Esophagus squamous epithelium (tissue), 4 donors: ENCODE data around the gene MYO7B.

Experiments used
- CTCF ChIP-seq, 6 experiments: fragments of 450-650 bp in 4 of 6; fragments of 200-600 bp in 2 of 6; sonication (generic) in 2 of 6; IDR thresholded peaks; one replicate each; pipeline ENCODE4 v1.5.1; 2016 to 2019; ENCODE audit warnings: antibody characterized with exemption in 6 of 6, mild to moderate bottlenecking in 4 of 6, moderate library complexity in 4 of 6
- POLR2A ChIP-seq, 4 donors: fragments of 450-650 bp; IDR thresholded peaks; one replicate each; pipeline ENCODE4 v1.6.1; 2017; ENCODE audit warnings: antibody characterized with exemption in 4 of 4, mild to moderate bottlenecking in 4 of 4, moderate library complexity in 3 of 4

DNA sequence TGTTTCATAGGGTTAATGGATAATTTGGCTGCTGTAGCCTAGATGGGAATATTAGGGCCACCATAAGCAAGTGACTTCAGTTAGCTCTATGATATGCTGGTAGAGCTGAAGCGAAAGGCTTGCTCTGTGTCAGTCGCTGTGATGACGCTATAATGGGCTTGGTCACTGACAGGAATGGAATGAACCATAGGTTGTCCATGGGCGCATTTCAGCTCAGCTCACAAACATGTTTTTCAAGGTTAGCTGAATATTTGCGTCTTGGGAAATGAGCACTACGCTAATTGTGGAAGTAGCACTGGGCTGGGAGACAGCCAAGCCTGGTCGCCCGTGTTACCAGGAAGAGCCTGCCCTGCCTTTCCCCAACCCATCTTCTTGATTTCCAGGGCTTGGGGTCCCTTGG, 3.2 kb upstream of the MYO7B start:
- TF ChIP-seq CTCF (IDR thresholded peaks at IDR 0.05) (no peak), POLR2A (IDR thresholded peaks at IDR 0.05) (no peak)
